NCI-H2227 treated with DMSO at 0.1 percent for 48 hours (cell line): ENCODE measurements around the gene NOL11.
"Not testable (repeated sequence)": the region's sequence is repeated elsewhere in the genome, so short reads cannot be mapped to it uniquely, and the experiment has no call there.

Experiments
- DNase-seq: peaks from one replicate; lab custom pipeline; 2025; lab: John Stamatoyannopoulos, UW

Gene NOL11

GRCh38 chr17:67717624-67718324 is at the start of gene NOL11:
Gene NOL11 (plus strand): TSS chr17:67717936. CDS start chr17:67717948, 12 bp downstream.
- DNase-seq = peak; percentile 99

DNA sequence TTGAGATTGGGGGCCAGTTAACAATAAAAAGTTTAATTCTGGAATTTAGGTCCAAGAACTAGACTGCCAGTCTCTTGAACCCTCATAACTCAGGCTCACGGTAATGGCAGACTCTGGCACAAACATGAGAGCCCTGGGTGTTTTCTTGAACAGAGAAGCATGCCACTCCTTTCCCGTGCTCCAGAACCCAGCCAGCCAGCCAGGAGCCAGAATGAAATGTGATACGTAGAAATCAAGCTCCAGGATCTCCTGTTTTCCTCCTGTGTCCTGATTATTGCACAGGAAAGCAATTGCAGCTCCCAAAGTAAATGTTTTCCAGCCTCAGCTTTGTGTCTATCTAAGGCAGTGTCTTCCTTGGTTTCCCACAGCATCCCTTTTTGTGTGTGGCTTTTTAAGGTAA is 46.2 kb upstream of the NOL11 start:
- no peak for DNase-seq

- DNase-seq = no peak
Observed at GRCh38 chr17:67672592-67673335, 45.0 kb upstream of the NOL11 start.

DNA sequence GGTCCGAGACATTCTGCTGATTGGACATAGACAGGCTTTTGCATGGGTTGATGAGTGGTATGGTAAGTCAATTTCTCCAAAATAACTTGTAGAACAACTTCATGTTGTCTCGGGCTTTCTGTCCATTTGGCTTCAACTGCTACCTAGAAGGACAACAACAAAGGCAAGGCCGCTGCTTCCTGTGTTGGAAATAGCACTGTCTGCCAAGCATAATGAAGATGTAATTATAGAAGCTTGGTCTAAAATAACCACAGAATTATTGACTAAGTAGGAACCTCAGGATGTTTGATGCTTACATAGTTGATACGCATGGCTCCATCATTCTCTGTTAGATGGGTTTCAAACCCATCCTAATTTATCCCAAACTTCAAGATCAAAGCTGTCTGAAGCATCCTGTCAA is 42.3 kb upstream of the NOL11 start:
- no peak for DNase-seq

DNA sequence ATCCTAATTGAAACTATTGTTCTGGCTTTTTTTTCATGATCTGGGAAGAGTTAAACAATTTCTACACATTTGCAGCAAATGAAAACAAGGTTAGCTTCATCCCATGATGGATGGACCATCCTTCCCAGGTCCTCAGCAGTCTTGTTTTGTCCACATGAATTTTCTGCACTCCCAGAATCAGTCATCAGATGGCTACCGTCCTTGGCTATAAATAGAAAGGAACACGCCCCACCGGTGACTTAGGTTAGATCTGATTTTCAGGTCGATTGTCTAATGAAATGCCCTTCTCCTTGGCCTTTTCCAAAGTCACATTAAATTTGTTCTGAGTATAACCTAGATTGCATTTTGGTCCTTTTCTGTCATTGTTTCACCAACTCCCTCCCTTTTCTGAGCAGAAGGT is 41.4 kb upstream of the NOL11 start:
- no peak for DNase-seq

- no peak for DNase-seq
Observed at GRCh38 chr17:67678414-67678813, 39.3 kb upstream of the NOL11 start.

DNA sequence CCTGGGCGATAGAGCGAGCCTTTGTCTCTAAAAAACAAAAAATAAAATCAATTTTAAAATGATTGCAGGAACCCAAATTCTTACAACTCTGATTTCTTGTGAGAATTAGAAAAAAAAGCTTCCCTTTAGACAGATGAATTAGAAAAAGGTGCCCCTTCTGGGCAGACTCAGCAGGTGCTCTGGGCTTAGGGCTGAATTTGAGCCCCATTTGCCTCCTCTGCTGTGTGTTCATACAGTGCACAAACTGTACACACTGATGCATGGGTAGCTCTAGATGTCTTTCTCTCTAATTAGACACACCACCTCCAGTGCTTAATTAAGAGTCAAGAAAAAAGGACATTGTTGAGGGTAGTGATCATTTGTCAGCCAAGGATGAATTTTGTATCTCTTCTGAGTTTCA is 38.5 kb upstream of the NOL11 start:
- no peak for DNase-seq

DNA sequence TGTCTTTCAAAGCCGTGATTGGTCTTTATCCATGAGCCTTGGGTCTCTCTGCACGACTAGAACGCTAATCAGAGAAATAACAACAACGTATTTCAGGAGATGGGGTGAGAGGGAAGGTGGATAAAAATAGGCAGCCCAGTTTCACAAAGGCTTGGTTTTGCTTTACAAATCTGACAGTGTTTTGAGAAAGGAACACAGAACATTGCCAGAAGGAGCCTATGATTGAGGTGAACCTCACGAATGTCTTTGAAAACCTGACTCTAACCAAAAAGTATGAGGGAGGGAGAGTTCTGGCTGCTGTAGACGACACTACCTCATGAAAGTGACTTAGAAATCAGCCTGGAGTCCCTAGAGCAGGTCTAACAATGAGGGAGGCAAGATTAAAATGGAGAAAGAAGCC is 38.0 kb upstream of the NOL11 start:
- DNase-seq = no peak

- no peak for DNase-seq
Observed at GRCh38 chr17:67680445-67681224, 37.1 kb upstream of the NOL11 start.

DNA sequence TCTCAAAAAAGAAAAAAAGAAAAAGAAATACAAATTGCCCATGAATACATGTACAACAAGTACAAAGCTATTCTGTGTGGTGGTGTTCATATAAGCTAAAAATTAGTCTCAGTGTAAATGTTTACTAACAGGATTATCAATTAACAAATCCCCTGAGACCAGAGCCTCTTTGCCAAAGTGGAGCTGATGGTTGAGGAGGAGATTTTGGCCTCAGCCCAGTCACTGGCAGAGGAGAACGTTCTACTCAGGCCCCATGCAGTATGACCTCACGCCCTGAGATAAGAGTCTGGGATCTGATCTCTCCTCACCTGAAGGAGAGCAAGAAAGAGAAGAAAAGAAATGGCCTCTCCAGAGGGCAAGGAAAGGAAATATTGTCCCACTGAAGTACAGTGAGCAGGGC is 35.5 kb upstream of the NOL11 start:
- no peak for DNase-seq

DNA sequence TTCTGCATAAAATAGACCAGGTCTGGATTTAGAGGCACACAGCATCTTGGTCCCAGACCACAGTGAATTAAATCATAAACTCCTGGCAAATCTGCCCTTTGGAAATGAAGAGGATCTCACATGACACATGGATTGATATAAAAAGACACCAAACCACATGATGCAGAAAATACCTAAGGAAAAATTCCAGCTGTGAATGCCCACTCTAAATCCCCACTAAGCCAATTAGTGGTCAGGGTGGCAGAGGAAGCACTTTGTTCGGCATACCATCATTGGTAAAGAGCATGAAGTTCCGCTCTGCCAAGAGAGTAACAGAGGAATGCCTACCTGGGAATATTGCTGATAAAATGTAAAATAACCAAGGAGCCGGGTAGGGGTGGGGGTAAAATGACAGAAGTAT is 32.4 kb upstream of the NOL11 start:
- DNase-seq = no peak

DNA sequence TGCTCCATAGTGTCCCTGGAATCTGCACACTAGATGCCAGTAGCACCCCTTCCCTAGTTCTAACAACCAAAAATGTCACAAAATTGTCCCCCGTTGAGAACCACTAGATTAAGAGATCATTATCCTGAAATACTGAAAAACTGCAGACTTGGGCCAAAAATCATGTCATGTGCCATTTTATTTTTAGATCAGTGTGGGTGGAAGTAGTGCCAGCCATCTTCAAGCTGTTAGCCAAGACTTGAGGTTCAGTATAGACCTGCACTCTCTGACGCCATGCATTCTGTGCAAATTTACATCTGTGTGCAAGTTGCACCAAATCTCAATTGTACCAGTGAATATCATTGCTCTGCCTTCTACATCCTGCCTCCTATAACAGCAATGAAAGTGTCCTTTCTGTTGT is 31.5 kb upstream of the NOL11 start:
- no peak for DNase-seq

- no peak for DNase-seq
Observed at GRCh38 chr17:67687511-67687910, 30.2 kb upstream of the NOL11 start.

DNA sequence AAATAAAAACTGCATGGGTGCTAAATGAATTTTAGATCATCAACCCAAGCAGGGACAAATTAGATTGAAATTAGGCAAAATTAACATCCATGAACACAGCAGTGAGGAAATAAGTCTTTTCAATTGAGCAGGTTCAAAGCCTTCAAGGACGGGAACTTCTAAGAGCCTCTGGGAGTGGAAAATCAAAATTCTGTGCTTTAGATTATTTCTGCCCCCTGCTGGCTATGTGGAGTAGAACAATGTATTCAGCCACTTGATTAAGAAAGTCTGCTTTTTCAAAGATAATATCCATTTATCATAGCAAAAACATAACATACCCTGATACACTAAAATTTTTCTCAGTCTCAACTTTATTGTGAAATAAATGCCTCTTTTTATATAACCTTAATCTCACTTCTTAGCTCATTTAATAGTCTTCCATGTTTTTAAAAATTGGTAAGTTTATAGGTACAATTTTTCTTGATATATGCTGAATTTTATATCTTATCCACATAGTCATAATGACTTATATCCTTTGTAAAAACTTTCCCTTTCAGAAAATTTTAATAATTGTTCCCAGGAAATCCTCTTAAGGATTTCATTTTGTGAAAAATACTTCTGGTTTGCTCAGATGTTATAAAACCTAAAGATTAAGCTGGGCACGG is 28.1 kb upstream of the NOL11 start:
- DNase-seq = peak; percentile 65

- DNase-seq = no peak
Observed at GRCh38 chr17:67693811-67694210, 23.9 kb upstream of the NOL11 start.

DNA sequence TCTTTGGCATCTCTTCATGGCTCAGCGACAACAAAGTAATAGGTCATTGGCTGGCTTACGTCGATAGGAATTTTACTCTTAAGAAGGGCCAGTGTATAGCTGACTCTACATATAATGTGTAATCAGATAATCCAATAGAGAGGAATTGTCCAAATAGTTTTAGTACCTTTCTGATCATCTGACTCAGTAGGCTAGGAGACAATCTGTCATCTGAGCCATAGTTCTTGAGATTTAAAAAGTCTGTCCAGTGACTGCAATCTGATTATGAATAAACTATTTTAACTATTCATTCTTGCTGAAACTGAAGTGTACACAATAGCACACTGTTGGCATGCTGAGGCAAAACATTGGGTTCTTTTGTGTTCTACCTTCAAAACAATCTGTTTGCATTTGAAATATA is 21.4 kb upstream of the NOL11 start:
- DNase-seq = no peak

GRCh38 chr17:67696853-67697498 is 20.8 kb upstream of the NOL11 start:
- no peak for DNase-seq

DNA sequence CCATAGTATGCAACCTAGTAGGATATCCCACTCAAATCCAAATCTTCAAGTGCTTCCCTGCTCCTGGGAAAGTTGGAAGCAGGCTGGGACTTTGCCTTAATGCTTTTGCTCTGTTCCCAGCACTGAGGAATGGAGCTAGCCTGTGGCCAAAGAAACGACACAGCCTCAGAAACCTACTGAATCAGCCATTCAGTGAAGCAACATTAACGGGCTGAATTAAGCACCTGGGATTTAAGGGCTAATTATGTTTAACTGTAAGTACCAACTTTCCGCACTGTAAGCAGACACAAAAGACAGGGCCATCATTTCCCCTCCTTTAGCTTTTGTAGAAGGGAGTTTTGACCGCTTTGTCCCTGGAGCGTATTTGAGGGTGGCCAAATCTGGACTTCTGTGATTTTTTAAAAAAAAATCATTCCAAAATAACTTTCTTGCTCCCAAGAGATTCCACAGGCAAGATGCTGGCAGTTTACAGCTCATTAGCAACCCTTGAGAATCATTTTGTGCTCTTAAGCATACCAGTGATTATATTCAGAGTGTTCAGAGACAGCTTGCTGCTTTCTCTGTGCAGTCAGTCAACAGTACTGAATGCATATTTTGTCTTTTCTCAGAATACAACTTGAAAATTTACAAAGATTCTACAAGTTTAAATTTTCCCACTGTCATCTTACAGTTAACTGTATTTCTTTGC is 17.6 kb upstream of the NOL11 start:
- DNase-seq = no peak

DNA sequence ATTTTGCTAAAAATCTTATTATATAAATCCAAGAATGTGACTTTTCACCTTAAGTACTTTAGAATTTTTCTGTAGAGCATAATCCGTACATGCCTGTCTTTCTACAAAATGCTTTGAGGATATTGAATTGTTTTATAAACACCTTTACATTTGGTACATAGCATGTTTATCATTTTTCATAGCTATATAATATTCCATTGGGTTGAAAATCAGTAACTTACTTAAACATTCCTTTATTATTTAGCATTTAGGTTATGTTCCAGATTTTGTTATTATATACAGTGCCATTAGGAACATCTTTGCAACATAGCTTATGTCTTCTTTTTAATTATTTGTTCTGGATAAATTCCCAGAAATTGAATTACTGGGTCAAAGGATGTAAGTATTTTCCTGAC is 17.0 kb upstream of the NOL11 start:
- no peak for DNase-seq

- not testable (repeated sequence) for DNase-seq
Observed at GRCh38 chr17:67702861-67703260, 14.9 kb upstream of the NOL11 start.

GRCh38 chr17:67707442-67707841 is 10.3 kb upstream of the NOL11 start:
- no peak for DNase-seq
